ENCODE measurements around the gene SLC39A11.
"Not testable (repeated sequence)": the region's sequence is repeated elsewhere in the genome, so short reads cannot be mapped to it uniquely, and the experiment has no call there.

SLC39A11 gene

DNA sequence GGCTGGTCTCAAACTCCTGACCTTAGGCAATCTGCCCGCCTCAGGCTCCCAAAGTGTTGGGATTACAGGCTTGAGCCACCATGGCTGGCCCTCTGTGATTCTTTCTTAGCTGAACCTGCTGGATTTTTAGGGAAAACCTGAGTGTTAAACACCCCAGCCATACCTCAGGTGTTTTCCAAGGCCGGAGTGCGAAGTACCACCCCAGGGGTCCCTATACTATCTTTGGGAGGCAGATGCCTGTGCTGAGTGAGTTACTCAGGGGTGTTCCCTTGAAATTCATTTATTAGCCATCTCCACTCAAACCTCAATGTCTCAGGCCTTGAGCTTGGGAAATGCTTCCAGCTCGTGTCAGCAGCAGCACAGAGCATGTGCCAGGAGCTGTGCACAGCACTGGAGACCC lies 432.7 kb downstream of the SLC39A11 start:
- no peak for DNase-seq (ENCODE audit: low read depth, low spot score)

DNA sequence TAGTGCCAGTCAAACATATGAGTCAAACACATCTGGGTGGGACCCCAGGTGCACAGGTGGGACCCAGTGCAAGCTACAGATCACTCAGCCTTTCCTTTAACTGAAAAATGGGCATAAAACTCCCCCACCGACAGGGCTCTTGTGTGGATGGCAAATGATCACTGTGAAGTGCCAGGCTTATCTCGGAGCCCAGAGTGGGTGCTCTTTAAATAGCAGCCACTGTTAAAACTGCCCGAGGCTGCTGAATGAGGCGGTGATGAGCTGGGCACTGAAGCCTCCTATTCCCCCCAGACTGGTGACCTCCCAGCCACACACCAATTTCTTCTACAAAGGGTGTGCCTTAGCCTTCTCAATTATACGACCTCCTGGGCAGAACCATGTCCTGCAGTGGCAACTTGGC lies 433.8 kb downstream of the SLC39A11 start:
- no peak for DNase-seq (ENCODE audit: low read depth, low spot score)

DNA sequence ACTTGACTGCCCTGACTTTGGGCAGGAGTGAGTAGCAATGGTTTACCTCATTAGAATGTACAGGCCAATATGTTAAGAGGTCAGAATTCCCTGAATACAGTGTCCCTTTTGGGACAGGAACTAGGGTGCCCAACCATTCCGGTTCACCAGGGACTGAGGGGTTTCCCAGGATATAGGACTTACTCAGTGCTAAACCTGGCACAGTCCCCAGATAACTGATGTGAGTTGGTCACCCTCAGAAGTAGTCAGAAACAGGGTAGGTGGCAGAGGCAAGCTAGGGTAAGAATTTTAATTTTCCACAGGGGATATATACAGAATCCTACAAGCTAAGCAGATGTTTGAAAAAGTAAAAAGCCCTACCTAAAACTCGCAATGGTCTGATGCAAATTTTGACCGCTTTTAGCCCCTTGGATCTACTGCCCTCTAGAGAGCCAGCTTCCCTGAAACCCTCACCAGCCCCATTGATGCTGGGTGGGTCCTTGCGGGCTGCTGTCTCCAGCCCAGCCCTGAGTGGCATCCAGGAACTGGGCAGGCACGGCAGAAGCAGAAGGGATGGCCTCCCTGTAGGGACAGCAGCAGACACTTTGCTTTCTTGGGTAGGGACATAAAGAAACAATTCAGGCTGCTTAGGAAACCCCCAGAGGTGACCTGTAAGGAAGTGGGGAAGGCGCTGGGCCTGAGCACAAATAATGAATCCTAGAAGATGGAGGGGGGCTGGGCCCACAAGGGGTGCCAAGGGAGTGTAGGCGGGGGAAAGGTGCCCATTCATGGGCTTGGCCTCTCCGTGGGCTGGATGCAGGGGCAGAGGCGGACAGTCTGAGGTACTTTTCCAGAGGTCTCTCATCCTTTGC lies 434.8 kb downstream of the SLC39A11 start:
- DNase-seq (ENCODE audit: low read depth, low spot score), result no peak

DNA sequence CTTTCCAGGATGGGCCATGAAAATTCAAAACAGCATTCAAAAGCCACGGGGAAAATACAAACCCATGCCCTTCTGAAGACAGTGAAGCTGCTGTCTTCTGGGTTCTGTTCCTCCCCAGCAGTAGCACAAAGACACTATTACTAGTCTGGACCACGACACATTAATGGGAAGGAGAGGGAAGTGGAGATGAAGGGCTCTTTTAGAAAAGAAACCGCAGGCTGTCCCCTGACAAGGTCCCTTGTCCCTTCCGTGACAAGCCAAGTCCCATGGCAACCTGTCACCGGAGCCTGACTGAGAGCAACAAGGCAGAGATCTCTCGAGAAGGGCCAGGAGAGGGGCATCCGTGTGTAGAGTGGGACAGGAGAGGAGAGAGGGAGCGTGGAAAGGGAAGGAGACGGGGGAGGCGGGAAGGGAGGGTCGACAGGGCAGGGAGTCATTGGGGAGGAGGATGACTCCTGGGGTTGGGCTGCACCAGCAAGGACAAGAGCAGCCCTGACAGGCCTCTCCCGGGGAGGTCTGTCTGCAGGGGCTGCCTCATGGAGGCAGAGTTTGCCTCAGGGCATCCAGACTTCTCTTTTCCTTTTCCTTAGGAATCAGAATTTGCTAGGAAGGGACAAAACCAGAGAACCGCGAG lies 436.2 kb downstream of the SLC39A11 start:
- no peak for DNase-seq (ENCODE audit: low read depth, low spot score)

DNA sequence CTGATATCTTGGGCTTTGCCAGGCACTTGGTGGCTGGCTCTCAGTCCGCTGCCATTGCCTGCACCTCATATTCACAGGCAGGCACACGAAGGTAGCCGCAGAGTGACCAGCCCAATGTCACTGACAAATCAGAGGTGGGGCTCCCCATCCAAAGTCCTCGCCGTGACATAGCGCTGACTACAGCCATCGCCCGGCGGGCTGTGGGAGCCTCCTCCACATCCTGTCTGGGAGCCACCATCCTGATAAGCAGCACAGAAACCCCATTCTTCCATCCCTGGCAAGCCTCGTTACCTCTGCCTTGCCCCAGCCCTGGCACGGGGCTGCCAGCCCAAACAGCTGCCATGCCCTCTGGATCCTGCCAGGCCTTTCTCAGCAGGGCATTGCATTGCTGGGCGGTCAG lies 437.8 kb downstream of the SLC39A11 start:
- no peak for DNase-seq (ENCODE audit: low read depth, low spot score)

DNA sequence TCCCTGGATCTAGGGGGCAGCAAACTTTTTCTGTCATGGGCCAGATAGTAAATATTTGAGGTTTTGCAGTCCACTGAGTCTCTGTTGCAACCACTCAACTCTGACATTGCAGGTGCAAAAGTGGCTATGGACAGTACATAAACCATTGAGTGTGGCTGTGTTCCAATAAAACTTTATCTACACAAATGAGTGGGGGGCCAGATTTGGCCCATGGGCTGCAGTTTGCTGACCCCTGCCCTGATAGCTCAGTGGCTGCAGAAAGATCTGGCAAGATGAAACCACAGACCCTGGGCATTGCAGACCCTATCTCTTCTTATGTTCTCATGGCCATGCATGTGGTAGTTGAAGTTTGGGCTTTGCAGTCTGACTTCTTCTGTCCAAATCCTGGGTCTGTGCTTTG lies 440.5 kb downstream of the SLC39A11 start:
- DNase-seq (ENCODE audit: low read depth, low spot score), result no peak

DNA sequence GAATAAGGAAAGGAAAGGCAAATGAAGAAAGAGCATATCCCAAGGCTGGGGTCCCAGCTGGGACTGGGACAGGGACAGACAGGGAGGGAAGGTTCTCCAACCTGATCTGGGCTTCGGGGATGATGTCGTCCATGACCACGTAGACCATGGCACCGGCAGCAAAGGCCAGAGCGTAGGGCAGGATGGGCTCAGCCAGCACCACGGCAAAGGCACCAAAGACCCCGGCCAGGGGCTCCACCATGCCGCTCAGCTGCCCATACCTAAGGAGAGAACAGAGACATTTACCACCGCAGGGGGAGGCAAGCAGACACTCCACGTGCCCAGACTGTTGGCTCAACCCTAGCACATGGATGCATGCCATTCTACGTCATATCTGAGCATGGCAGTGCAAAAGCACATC lies 443.8 kb downstream of the SLC39A11 start:
- DNase-seq (ENCODE audit: low read depth, low spot score), result no peak

DNA sequence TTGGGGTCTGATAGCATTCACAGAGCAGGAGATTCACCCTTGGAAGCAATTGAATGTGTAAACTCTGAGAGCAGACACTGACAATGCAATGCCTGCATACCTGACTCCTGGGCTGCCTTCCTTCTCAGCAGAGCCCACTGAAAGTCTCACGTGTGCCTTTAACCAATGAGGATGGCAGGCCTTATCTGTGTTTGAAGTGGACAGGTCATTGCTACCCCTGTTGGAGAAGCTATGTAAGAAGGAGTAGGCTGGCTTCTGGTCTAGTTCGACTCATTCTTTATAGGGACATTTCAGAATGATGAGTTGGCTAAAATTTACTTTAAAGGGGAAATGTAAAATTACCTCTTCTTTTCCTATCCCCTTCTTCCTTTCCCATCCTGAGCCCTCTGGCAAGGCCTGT lies 446.3 kb downstream of the SLC39A11 start:
- no peak for DNase-seq (ENCODE audit: low read depth, low spot score)

DNA sequence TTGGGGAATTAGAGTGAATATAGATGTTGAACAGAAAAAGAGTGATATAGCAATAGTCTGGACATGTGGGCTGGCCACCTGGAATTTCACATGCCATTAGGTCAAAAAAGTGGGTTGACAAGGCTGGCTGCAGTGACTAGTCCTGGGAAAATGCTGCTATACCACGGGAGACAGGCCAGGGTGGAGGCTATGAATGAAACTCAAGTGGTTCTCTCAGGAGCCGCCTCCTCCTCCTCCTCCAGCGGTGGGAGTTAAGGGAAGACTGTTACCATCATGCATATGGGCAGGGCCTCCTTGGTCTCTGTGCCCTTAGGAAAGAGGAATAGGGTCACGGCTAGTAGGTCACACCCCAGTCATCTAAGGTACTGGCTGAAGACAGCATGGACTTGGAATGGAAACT lies 448.0 kb downstream of the SLC39A11 start:
- no peak for DNase-seq (ENCODE audit: low read depth, low spot score)

DNA sequence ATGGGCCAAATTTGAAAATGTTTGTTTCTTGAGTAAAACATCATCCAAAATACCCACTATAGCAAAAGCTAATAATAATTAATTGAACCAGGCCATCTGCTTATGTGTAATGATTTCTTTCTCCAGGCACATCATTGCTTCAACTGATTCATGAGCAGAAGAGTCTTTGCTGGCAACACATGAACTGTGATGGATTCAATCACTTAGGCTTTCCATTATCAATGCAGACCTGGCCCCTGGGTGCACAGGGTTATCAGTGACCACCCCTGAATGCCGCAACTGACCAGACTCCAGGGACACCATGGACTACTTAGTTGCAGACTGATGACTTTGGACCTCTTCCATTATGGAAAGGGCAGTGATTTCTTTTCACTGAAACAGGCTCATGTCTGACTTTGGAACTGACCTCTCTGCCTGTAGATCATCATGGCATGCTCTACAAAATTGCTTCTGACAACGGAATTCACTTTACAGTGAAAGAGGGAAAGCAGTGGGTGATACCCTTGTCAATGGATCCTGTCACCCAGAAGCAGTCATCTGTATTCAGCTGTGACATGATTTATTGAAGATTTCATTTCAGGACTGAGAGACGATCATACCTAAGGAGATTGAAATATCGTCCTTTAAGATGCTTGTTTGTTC lies 448.8 kb downstream of the SLC39A11 start:
- DNase-seq (ENCODE audit: low read depth, low spot score), result no peak

DNA sequence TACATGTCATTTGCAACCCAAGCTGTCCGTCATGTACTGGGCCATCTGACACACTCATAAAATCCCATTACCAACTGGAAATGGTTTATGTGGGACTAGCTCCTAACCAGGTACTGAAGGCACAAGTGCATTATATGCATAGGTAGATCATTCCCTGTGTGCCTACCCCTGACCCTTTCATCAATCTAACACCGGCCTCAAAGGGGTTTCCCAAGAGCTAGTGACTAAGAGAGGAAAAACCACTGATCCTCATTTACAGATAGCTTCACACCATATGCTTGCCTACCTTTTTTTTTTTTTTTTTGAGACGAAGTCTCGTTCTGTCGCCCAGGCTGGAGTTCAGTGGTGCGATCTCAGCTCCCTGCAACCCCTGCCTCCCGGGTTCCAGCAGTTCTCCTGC lies 449.8 kb downstream of the SLC39A11 start:
- DNase-seq (ENCODE audit: low read depth, low spot score), result no peak

DNA sequence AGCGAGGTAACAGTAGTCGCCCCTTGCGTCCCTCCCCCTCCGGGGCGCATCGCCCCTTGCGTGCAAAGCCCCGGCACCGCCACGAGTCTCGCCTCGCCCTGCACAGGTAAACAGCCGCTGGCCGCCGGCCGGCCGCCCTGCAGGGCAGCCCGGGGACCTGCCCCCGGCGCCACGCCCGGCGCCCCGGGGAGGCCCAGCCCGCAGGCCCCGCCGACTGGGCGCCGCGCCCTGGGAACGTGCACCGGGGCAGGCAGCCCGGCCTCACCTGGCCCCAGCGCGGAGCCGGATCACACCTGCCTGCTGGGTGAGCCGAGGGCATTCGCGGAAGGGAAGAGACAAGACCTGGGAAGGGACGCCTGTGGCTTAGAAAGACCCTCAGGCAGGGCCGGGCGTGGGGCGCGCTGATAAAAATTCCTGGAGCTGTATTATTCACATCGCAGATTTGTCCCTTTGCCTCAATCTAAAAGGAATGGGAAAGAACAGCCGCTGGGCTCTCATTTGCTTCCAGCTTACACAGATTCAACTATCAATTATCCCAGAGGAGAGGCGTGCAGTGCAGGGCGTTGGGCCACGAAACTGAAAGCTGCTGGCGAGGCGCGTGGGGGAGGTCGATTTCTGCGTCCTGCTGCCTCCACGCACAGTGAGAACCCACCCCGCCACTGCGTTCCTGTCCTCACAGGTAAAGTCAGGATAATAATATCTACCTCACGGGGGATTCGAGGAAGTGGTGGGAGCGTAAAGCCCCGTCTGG lies 451.9 kb downstream of the SLC39A11 start:
- no peak for DNase-seq (ENCODE audit: low read depth, low spot score)

DNA sequence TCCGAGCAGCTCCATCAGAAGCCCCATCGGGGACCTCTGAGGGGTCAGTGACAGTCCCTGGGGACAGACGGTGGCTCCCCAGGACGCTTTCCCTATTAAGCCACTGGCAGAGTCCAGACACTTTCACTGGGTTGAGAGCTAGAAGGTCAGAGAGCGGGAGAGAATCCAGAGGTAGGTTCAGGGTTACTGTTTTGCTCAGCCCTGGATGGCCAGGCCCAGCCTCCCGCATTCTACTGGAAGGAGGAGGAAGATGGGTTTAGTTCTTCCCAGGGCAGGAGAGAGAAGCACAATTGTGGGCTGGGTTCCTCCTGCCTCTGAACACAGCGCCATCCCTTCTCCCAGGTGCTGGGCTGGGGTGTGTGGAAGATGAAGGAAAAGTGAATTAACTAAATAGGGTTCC lies 452.8 kb downstream of the SLC39A11 start:
- no peak for DNase-seq (ENCODE audit: low read depth, low spot score)

DNA sequence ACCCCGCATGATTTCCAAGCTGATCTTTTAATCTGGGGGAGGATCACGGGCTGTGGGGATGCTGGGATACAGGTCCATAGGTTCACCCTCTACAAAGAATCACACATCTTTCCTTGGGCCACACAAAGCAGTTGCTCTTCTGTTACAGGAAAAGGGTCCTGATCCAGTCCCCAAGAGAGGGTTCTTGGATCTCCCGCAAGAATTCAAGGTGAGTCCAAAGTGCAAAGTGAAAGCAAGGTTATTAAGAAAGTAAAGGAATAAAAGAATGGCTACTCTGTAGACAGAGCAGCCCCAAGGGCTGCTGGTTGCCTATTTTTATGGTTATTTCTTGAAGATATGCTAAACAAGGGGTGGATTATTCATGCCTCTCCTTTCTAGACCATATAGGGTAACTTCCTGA lies 453.6 kb downstream of the SLC39A11 start:
- not testable (repeated sequence) for DNase-seq (ENCODE audit: low read depth, low spot score)

DNA sequence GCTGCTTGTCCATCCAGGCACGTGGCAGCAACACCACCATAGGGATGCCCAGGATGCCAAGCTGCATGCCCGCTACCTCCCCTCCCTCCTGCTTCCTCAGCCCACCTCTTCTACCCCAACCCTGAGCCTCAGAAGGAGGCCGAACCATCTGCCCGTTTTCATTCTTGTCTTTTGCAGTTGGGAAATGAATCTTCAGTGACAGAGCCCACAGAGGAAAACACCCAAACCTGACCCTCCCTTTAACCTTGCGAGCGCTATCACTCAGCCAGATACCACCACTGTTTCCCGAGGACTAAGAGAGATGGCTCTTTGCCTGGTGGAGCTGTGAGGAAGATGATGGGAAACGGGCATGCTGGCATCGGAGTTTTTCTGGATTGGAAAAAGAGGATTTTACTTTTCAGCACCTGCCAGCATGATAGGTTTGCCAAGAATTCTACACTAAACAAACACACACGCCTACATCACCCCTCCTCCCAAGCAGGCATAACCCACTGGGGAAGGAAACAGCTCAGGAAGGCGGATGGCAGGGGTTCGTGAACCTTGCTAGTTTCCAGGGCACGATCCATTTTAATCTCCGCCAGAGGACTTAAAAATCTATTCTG lies 457.4 kb downstream of the SLC39A11 start:
- DNase-seq (ENCODE audit: low read depth, low spot score), result no peak

DNA sequence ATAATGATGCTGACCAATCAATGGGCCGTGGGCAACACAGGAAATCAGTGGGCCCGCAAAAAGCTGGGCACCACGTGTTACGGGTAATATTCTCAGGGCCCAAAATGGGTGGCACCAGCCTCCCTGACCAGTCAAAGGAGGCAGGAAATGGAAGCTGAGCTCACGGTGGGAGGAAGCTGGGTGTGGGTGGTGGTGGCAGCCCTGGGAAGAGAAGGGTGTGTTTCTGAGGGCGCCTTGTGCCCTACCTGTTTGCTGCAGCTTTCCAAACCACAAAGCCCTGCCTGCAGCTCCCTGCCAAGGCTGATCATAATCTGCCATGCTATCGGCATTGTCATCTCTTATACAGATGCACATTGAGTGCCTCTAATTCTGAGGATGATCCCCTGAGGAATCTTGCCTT lies 457.9 kb downstream of the SLC39A11 start:
- no peak for DNase-seq (ENCODE audit: low read depth, low spot score)

DNA sequence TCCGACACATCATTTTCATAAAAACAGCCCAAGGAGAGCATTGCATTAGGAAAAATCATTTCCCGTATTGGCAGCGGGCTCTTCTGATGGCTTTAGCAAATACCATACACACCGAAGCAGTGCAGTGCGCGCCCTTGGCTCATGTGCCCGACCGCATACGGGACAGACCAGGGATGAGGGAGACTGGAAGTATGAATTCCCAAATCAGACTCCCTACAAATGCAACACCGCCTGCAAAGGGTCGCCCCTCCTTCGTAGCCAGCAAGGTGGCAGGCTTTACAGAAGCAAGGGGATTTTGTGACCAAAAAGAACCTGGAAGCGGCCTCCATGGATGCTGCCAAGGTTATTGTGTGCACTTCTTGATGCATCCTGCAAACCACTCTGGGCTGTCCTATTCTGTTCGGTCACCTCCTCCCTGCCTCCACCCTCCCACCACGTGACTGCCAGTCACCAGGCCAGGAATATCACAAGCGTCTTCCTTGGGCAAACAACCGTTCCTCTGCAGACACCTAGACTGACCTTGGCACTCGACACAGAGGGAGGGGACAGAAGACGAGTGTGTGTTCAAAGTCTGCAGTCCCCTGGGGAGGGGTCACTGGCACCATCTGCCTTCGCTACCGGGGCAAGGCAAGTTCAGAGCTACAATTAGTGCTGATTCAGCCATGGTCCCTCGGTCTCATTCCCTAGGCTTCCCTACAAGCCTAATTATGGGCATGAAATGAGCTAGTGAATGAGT lies 460.4 kb downstream of the SLC39A11 start:
- DNase-seq (ENCODE audit: low read depth, low spot score), result no peak

DNA sequence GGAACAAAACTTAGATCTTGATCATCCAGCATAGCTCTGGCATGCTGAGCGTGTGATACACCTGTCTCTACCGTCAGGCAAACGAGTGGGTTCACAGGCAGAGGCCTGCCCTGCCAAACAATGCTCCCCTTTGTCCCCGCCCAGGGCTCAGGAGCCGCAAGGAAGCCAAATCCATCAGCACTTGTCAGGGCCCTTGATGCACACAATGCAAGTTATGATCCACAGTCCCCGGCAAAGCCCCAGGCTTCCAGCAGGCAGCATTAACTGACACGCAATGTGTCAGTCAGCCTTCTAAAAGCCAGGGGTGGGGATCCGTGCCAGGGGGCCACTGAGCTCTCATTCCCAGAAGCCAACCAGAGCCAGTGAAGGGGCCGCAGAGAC lies 460.9 kb downstream of the SLC39A11 start:
- DNase-seq (ENCODE audit: low read depth, low spot score), result no peak

DNA sequence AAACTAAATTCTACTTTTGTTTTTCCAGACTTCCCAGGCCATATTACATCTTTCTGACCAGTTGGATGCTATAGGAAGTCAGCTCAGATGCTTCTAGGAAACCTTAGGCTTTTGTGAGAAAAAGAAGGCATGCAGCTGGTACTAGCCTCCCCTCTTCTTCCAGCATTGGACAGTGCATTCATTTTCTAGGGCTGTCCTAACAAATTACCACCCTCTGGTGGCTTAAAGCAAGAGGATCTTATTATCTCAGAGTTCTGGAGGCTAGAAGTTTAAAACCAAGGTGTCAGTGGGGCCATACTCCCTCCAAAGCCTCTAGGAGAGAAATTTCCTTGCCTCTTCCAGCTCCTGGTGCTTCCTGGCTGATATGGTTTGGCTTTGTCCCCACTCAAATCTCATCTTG lies 467.8 kb downstream of the SLC39A11 start:
- DNase-seq (ENCODE audit: low read depth, low spot score), result no peak

DNA sequence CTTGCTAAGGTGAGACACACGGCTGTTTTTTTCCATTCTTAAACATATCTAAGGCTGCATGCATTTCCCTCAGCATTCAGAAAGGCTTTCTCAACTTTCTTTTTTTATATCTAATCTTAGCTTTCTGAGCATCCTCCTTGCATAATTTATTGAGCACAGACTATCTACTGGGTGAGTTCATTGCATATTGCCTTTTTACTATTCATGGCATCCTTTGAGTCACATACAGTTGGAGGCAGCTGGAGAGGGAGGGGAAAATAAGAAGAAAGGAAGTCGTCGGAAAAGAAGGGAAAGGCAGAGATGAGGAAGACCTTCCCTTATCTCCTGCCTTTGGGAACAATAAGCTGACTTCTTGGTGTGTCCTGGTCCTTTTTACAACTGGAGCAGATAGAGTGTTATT lies 468.3 kb downstream of the SLC39A11 start:
- no peak for DNase-seq (ENCODE audit: low read depth, low spot score)
